Stimulated activated naive CD4-positive, alpha-beta T cell treated with Interleukin-2 at 50 U/mL for 16 hours (primary cell): Measurements from ENCODE around the gene PLXNA2.

Source experiments
- DNase-seq: peaks from one replicate; lab custom pipeline; 2025; lab: John Stamatoyannopoulos, UW

The PLXNA2 gene

GRCh38 chr1:207993477-207994445, 250.4 kb downstream of the PLXNA2 start:
- no peak for DNase-seq

GRCh38 chr1:207992677-207993236, 251.4 kb downstream of the PLXNA2 start:
- no peak for DNase-seq

- DNase-seq: no peak
Observed at GRCh38 chr1:207991583-207992026, 252.6 kb downstream of the PLXNA2 start.

GRCh38 chr1:207990876-207991582, 253.2 kb downstream of the PLXNA2 start:
- DNase-seq: no peak

- no peak for DNase-seq
Observed at GRCh38 chr1:207990455-207990854, 253.7 kb downstream of the PLXNA2 start.

GRCh38 chr1:207988326-207989165, 255.6 kb downstream of the PLXNA2 start:
- DNase-seq: no peak

GRCh38 chr1:207987164-207987563, 257.0 kb downstream of the PLXNA2 start:
- DNase-seq: no peak

GRCh38 chr1:207985996-207986395, 258.2 kb downstream of the PLXNA2 start:
- no peak for DNase-seq

- no peak for DNase-seq
Observed at GRCh38 chr1:207984831-207985572, 259.2 kb downstream of the PLXNA2 start.

GRCh38 chr1:207983044-207983635, 261.0 kb downstream of the PLXNA2 start:
- no peak for DNase-seq

GRCh38 chr1:207981976-207982375, 262.2 kb downstream of the PLXNA2 start:
- no peak for DNase-seq

- DNase-seq: no peak
Observed at GRCh38 chr1:207978441-207978840, 265.7 kb downstream of the PLXNA2 start.

- DNase-seq: no peak
Observed at GRCh38 chr1:207977876-207978275, 266.3 kb downstream of the PLXNA2 start.

- no peak for DNase-seq
Observed at GRCh38 chr1:207973898-207974568, 270.2 kb downstream of the PLXNA2 start.

- no peak for DNase-seq
Observed at GRCh38 chr1:207972337-207972736, 271.8 kb downstream of the PLXNA2 start.
